GM18519 (cell line): Measurements from ENCODE around the gene AK4.

Experiments used
- ATAC-seq: cut with Tn5 transposase; IDR thresholded peaks from one replicate; pipeline ENCODE4 v1.9.1; 2021; ENCODE audit warnings: mild to moderate bottlenecking, moderate library complexity; ENCODE audit not compliant: unreplicated experiment, low FRiP score

The AK4 gene

GRCh38 chr1:65175171-65176055, 27.4 kb downstream of the AK4 start:
- no peak for ATAC-seq

- ATAC-seq, result no peak
Measured at GRCh38 chr1:65176056-65176450, 28.1 kb downstream of the AK4 start.

DNA sequence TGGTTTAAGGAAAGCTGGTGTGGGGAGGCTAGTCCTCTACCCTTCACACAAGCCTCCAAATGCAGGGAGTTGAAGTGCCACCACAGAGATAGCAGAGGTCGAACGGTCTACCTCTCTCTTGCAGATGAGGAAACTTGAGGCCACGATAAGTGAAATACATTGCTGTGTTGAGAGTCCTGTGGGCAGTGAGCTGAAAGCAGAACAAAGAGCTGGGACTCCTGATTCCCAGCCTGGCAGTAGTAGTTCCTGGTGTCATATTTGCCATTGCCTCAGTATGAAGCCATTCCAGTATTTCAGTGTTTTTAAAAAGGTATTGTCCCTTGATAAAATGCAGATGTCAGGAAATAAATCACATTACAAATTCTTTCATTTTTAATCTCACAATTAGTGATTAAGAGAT, 28.6 kb downstream of the AK4 start:
- no peak for ATAC-seq

GRCh38 chr1:65177457-65177856, 29.5 kb downstream of the AK4 start:
- no peak for ATAC-seq

DNA sequence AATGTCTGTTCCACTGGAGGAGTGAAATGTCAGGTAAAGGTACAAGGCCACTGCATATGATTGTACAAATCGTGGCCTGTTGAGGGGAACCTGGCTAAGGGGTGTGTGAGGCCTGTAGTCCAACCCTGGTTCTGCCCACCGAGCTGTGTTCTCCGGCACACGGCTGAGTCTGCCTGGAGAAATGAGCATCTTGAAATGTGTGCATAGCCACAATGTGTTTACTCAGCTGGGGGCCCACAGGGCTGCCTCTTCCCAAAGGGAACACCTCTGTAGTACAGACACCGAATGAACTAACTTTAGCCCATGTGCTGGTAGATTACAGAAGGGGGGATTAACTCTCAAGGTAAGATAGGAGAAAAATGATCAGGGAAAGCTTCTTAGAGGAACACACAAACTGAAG, 30.2 kb downstream of the AK4 start:
- ATAC-seq, result no peak

DNA sequence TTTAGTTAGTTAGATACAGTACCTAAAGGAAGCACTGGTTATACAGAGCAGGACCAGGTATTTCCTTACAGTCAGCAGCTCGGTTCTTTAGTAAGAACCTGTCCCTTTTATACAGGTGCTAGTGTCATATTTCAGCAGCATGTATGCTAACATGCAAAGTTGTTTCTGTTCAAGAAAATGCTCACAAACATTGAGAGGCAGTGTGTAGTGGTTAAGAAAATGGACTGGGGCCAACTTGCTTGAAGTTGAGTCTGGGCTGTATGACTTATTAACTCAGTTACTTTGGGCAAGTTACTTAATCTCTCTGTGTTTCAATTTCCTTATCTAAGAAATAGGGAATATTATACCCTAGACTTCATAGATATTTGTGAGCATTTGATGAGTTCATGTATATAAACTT, 31.1 kb downstream of the AK4 start:
- ATAC-seq, result no peak

DNA sequence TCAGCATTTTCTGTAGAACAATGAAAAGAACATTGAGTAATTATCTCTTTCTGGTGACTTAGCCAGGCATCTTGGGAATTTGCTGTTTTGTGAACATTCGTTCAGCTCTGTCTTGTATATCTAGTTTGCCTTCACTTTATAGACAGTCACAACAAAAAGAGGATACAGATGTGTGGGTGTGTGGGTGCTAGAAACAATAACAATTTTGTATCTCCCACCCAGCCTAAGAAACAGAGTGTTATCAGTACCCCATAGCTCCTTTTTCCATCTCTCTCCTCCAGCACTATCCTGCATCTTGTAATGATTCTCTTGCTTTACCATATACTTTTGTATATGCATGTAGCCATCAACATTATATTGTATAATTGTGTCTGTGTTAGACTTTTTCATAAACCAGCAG, 33.0 kb downstream of the AK4 start:
- ATAC-seq, result no peak

GRCh38 chr1:65182658-65183268, 34.8 kb downstream of the AK4 start:
- ATAC-seq, result no peak

GRCh38 chr1:65189576-65190115, 41.6 kb downstream of the AK4 start:
- no peak for ATAC-seq

DNA sequence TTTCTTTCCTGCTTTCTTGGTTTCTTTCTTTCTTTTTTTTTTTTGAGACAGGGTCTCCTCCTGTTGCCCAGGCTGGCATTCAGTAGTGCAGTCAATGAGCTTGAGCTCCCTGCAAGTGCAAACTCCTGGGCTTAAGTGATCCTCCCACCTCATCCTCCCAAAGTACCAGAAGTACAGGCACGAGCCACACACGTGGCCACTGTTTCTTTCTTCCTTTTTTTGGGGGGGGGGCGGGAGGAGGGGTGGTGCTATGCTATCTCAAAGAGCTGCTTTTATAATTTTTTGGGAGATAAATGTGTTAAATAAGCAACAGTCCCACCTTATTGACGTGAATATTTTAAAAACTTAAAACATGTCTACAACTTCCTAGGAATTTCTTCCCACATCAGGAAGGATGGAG, 42.2 kb downstream of the AK4 start:
- no peak for ATAC-seq

- no peak for ATAC-seq
Measured at GRCh38 chr1:65193129-65193695, 45.2 kb downstream of the AK4 start.

DNA sequence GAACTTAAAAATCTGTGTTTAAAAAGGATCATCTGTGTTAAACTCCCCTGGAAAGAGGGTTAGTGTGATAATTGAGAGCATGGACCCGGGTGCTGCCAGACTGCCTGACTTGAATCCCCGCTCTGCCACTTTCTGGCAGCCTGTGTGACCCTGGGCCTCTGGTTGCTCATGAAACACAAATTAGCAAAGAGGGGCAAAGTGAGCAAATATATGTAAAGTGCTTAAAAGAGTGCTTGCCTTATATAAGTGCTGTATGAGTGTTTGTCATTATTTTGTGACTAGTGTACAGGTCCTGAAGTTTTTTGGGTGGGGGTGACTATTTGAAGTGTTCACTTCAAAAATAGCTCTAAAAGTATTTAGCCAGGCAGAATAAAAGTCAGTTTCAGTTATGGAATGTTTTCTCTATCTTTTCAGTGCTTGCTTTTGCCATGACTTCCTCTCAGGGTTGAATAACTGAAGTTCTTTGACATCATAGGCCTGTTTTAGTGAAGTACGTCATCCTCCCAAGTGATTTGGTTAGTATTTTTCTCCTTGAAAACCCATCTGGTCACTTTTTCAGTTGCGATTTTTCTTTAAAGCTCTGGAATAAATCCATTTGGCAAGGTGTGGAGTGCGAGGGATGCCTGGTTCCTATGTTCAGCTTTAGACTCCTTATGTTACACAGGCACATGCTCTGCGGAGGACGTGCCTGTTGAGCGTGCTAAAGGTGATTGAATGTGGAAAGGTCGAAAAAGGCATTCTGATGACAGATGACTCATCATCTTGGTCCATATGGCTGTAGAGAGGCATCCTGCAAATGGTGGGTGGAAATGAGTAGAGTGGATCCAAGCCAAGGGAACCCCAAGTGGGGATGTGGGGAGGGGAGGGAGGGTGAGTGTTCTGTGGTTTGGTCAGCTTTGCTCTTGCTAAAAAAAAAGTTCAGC, 47.8 kb downstream of the AK4 start:
- no peak for ATAC-seq

- no peak for ATAC-seq
Measured at GRCh38 chr1:65196926-65197325, 48.9 kb downstream of the AK4 start.

GRCh38 chr1:65197636-65198035, 49.6 kb downstream of the AK4 start:
- ATAC-seq, result no peak

DNA sequence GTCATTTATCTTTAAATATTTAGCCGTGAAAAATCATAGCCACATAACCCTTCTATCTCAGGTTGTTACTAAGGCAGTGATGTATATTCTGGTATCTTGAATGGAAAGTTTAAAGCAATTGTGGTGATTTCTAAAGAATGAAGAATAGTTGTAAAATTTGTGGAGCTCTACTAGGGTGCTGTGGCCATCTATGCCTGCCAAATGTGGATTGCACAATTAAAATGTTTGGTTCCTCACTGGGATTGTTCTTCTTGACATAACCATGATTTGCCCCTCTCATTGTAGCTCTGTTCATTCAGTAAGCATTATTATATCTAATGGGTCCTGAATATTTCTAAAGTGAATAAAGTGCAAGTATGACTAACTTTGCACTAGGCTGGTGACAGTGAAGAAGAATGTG, 50.1 kb downstream of the AK4 start:
- no peak for ATAC-seq

DNA sequence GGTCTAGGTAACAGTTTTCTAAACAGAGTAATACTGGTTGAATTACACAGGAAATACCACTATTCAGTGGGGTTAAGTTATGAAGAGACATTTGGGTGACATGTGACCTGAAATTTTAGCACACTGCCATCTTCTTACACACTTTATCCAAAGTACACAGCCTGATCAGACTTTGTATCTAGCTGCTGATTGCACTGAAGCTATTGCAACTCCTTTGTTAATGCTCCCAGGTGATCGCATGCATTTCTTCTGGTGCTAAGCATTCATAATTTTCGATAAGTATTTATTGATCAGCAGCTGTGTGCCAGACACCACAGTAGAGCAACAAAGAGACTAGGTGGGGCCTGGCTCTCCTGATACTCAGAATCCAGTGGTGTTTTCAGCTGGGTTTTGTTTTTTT, 52.4 kb downstream of the AK4 start:
- no peak for ATAC-seq

GRCh38 chr1:65206836-65207235, 58.8 kb downstream of the AK4 start:
- ATAC-seq, result no peak

GRCh38 chr1:65207317-65207716, 59.3 kb downstream of the AK4 start:
- peak; percentile 53 for ATAC-seq

- no peak for ATAC-seq
Measured at GRCh38 chr1:65208563-65208973, 60.6 kb downstream of the AK4 start.
